ENCODE measurements around the gene C1RL.

DNA sequence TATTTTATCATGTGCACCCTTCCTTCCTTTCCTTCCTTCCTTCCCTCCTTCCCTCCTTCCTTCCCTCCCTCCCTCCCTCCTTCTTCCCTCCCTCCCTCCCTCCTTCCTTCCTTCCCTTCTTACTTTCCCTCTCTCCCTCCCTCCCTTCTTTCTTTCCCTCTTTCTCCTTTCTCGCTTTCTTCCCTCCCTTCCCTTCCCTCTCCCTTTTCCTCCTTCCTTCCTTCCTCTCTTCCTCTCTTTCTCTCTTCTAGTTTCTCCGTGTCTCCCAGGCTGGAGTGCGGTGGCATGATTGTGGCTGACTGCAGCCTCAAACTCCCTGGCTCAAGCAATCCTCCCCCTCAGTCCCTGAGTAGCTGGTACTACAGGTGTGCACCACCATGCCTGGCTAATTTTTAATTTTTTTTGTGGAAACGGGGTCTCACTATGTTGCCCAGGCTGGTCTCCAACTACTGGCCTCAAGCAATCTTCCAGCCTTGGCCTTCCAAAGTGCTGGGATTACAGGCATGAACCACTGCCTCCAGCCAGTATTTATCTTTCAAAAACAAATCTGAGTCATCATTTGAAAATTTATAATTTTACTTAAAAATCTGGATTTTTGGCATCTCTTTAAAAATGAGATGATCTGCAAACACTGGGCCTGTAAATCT is 7.8 kb downstream of the C1RL start:
- TF ChIP-seq, protein P1, sequence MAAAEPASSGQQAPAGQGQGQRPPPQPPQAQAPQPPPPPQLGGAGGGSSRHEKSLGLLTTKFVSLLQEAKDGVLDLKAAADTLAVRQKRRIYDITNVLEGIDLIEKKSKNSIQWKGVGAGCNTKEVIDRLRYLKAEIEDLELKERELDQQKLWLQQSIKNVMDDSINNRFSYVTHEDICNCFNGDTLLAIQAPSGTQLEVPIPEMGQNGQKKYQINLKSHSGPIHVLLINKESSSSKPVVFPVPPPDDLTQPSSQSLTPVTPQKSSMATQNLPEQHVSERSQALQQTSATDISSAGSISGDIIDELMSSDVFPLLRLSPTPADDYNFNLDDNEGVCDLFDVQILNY (CRISPR knock-in tag; IDR thresholded peaks at IDR 0.05), result no peak
- TF ChIP-seq, protein P2, sequence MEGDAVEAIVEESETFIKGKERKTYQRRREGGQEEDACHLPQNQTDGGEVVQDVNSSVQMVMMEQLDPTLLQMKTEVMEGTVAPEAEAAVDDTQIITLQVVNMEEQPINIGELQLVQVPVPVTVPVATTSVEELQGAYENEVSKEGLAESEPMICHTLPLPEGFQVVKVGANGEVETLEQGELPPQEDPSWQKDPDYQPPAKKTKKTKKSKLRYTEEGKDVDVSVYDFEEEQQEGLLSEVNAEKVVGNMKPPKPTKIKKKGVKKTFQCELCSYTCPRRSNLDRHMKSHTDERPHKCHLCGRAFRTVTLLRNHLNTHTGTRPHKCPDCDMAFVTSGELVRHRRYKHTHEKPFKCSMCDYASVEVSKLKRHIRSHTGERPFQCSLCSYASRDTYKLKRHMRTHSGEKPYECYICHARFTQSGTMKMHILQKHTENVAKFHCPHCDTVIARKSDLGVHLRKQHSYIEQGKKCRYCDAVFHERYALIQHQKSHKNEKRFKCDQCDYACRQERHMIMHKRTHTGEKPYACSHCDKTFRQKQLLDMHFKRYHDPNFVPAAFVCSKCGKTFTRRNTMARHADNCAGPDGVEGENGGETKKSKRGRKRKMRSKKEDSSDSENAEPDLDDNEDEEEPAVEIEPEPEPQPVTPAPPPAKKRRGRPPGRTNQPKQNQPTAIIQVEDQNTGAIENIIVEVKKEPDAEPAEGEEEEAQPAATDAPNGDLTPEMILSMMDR (IDR thresholded peaks at IDR 0.05), result no peak
- TF ChIP-seq ZNF232 (CRISPR knock-in tag; IDR thresholded peaks at IDR 0.05), result no peak
- TF ChIP-seq ETV6 (CRISPR knock-in tag; IDR thresholded peaks at IDR 0.05), result no peak
- TF ChIP-seq, protein P3, sequence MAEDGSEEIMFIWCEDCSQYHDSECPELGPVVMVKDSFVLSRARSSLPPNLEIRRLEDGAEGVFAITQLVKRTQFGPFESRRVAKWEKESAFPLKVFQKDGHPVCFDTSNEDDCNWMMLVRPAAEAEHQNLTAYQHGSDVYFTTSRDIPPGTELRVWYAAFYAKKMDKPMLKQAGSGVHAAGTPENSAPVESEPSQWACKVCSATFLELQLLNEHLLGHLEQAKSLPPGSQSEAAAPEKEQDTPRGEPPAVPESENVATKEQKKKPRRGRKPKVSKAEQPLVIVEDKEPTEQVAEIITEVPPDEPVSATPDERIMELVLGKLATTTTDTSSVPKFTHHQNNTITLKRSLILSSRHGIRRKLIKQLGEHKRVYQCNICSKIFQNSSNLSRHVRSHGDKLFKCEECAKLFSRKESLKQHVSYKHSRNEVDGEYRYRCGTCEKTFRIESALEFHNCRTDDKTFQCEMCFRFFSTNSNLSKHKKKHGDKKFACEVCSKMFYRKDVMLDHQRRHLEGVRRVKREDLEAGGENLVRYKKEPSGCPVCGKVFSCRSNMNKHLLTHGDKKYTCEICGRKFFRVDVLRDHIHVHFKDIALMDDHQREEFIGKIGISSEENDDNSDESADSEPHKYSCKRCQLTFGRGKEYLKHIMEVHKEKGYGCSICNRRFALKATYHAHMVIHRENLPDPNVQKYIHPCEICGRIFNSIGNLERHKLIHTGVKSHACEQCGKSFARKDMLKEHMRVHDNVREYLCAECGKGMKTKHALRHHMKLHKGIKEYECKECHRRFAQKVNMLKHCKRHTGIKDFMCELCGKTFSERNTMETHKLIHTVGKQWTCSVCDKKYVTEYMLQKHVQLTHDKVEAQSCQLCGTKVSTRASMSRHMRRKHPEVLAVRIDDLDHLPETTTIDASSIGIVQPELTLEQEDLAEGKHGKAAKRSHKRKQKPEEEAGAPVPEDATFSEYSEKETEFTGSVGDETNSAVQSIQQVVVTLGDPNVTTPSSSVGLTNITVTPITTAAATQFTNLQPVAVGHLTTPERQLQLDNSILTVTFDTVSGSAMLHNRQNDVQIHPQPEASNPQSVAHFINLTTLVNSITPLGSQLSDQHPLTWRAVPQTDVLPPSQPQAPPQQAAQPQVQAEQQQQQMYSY (CRISPR knock-in tag; IDR thresholded peaks at IDR 0.05), result no peak
- no peak for TF ChIP-seq ELF4 (CRISPR knock-in tag; IDR thresholded peaks at IDR 0.05; ENCODE audit: low read depth)

Measured in WTC11 (cell line).